Neutrophil (primary cell): ENCODE results near the gene SURF1.
A peak's percentile ranks its signal among the peaks of the same experiment; 100 is the strongest.

Experiments
- H3K27ac ChIP-seq: fragments of 200-600 bp; sonication (generic); 2 replicates; pipeline ENCODE4 v1.5.1; 2016; ENCODE audit warnings: mild to moderate bottlenecking, moderate library complexity
- H3K27me3 ChIP-seq: fragments of 200-600 bp; sonication (generic); 2 replicates; pipeline ENCODE4 v1.6.0; 2016; ENCODE audit warnings: mild to moderate bottlenecking
- H3K36me3 ChIP-seq: fragments of 200-600 bp; sonication (generic); 2 replicates; pipeline ENCODE4 v1.5.1; 2017
- H3K4me1 ChIP-seq, 2 experiments: fragments of 200-600 bp in 1 of 2; sonication (generic) in 1 of 2; 1 replicate in 1 of 2; 2 replicates in 1 of 2; pipeline versions ENCODE4 v1.5.1 to v1.6.1; 2013 to 2016; ENCODE audit warnings: low read depth in 1 of 2, low read length in 1 of 2, mild to moderate bottlenecking in 1 of 2, moderate library complexity in 1 of 2; ENCODE audit not compliant: control insufficient read depth in 1 of 2, insufficient read depth in 1 of 2
- H3K4me3 ChIP-seq, 2 experiments: fragments of 200-600 bp in 1 of 2; sonication (generic) in 1 of 2; 1 replicate in 1 of 2; 2 replicates in 1 of 2; pipeline ENCODE4 v1.5.1; 2013 to 2016; ENCODE audit warnings: low read depth in 1 of 2, low read length in 1 of 2, mild to moderate bottlenecking in 1 of 2, moderate library complexity in 1 of 2
- H3K9me3 ChIP-seq: fragments of 200-600 bp; sonication (generic); 2 replicates; pipeline ENCODE4 v1.5.1; 2016
- TF ChIP-seq, protein P1 (sequence below): fragments of 200-600 bp; sonication (generic); IDR thresholded peaks from 2 replicates; pipeline ENCODE4 v1.5.1; 2016; ENCODE audit warnings: antibody characterized with exemption

The SURF1 gene, protein sequence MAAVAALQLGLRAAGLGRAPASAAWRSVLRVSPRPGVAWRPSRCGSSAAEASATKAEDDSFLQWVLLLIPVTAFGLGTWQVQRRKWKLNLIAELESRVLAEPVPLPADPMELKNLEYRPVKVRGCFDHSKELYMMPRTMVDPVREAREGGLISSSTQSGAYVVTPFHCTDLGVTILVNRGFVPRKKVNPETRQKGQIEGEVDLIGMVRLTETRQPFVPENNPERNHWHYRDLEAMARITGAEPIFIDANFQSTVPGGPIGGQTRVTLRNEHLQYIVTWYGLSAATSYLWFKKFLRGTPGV

DNA sequence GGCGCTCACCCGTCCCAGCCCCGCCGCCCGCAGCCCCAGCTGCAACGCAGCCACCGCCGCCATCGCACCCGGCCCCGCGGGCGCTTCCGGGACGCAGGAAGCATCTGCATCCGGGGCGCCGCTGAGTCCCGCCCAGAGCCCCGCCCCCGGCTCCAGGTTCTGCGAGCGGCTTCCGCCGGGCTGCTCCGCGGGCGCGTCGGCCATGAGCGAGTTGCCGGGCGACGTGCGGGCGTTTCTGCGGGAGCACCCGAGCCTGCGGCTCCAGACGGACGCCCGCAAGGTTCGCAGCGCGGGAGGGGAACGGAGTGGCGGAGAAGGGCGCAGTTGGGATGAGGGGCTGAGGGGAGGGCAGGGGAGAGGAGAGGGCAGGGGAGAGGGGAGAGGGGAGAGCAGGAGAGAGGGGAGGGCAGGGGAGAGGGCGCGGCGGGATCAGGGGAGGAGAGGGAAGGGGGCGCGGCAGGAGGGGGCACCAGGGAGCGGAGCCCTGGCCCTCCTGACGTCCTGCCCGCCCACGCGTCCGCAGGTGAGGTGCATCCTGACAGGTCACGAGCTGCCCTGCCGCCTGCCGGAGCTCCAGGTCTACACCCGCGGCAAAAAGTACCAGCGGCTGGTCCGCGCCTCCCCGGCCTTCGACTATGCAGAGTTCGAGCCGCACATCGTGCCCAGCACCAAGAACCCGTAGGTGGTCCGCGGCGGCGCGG is at the start of gene SURF1, which contains the start of gene SURF2:
SURF1 (minus strand) TSS at position 97 of the 701 bp plus-strand sequence; CDS start at position 63, 34 bp downstream.
SURF2 (plus strand) TSS at position 160 of the 701 bp plus-strand sequence; CDS start at position 203, 43 bp downstream.
- Histone ChIP-seq H3K27ac (peak within 1 kb of the TSS; percentile 84), H3K4me1 (peaks cover 24 to 30% of the 10 kb centered on the region in 2 experiments), H3K36me3 (peaks cover 47% of the 10 kb centered on the region), H3K4me3 (peak within 1 kb of the TSS; percentile 79 to 82), H3K27me3 (no peaks in the 10 kb centered on the region), H3K9me3 (no peaks in the 10 kb centered on the region)
- TF ChIP-seq, protein P1, sequence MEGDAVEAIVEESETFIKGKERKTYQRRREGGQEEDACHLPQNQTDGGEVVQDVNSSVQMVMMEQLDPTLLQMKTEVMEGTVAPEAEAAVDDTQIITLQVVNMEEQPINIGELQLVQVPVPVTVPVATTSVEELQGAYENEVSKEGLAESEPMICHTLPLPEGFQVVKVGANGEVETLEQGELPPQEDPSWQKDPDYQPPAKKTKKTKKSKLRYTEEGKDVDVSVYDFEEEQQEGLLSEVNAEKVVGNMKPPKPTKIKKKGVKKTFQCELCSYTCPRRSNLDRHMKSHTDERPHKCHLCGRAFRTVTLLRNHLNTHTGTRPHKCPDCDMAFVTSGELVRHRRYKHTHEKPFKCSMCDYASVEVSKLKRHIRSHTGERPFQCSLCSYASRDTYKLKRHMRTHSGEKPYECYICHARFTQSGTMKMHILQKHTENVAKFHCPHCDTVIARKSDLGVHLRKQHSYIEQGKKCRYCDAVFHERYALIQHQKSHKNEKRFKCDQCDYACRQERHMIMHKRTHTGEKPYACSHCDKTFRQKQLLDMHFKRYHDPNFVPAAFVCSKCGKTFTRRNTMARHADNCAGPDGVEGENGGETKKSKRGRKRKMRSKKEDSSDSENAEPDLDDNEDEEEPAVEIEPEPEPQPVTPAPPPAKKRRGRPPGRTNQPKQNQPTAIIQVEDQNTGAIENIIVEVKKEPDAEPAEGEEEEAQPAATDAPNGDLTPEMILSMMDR: no peak

DNA sequence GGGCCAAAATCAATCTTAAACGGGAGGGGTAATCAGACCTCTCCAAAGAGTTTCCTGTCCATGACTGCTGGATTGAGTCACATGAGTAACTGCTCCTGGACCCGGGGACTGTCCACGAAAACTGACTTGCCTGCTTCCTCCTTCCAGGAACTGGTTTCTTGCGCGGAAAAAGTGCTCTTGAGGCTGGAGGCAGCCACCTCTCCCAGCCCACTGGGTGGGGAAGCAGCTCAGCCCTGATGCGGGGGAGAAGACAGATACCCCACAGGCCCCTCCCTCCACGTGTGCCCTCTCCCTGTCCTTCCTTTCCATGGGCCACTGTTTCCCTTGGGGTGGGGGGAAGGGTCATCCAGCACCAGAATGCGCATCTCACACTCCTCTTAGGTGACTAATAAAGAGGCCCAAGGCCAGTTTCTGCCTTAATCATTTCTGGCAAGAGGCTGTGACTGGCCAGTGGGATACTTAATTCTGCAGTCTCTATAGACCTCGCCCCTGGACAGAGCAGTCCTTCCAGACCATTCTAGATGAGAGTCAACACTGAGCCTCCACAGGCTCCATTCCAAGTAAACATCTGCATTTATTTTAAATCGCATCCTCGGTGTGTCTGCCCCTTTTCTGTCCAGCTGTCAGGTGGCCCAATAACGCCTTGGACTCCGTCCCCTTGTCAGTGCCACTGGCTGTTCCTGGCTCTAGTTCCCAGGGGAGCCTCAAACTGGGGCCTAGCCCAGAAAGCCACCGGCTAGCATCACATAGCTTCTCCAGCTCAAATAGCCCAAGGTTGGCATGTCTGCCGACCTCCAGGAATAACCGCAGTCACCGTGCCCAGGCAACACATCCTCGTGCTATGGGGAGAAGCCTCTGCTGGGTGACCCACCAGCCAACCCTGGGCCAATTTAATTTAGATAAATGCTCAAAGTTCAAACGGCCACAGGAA is 49.5 kb upstream of the SURF1 start:
- Histone ChIP-seq H3K4me1 (no peaks in the 10 kb centered on the region), H3K27me3 (no peaks in the 10 kb centered on the region), H3K27ac (no peak overlapping the region), H3K4me3 (no peak overlapping the region), H3K36me3 (peaks cover 44% of the 10 kb centered on the region), H3K9me3 (no peaks in the 10 kb centered on the region)
- TF ChIP-seq, protein P1: no peak

DNA sequence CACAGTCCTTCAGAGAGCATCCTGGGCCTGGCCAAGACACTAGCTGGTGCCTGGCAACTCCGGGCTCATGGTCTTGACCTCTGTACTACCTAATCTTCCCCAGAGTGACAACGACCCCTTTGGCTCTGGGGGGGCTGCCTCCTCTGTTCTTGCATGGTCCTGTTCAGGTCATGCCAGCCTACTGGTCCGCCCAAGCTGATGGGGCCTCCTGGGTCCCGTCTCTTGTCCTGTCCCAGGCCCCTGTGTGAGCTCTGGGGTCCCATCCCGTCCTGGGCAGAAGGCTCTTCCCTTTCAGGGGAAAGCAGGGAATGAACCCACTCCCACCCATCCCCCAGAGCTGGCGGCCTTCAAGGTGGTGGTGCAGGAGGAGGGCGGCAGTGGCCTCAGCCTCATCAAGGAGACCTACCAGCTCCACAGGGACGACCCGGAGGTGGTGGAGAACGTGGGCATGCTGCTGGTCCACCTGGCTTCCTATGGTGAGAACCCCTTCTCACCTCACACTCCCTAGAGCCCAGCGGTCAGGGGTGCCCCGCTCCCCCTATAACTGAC is 48.2 kb upstream of the SURF1 start:
- H3K4me1 ChIP-seq: no peaks in the 10 kb centered on the region
- H3K36me3 ChIP-seq: peaks cover 32% of the 10 kb centered on the region
- H3K27me3 ChIP-seq: no peaks in the 10 kb centered on the region
- no peaks in the 10 kb centered on the region for H3K9me3 ChIP-seq
- H3K27ac ChIP-seq: no peak overlapping the region
- TF ChIP-seq, protein P1: no peak
- H3K4me3 ChIP-seq: no peak overlapping the region

DNA sequence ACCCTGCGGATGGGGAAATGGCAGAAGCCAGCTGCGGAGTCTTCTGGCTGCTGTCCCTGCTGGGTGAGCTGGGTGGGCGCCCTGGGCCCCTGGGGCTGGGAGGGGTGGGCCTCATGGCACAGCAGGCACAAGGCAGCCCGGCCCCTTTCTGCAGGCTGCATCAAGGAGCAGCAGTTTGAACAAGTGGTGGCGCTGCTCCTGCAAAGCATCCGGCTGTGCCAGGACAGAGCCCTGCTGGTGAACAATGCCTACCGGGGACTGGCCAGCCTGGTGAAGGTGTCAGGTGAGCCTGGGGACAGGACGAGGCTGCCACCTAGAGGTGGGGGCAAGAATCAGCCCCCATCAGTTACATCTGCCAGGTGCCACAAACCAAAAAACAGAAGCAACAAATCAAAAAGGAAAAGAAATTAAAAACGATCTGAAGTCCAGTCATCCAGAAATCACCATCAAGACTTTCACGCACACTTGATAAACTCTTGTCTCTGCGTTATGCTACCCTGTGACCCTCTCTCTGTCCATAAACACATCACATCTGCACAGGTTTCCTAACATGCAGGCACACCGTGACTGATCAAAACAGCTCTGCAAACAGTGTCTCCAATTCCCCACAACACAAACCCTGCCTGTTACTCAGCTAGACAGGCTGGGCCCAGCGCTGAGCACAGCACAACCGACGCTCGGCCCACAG is 47.6 kb upstream of the SURF1 start:
- H3K27ac ChIP-seq: no peak overlapping the region
- TF ChIP-seq, protein P1: peak; percentile 71
- no peaks in the 10 kb centered on the region for H3K9me3 ChIP-seq
- no peaks in the 10 kb centered on the region for H3K4me1 ChIP-seq
- peaks cover 26% of the 10 kb centered on the region for H3K36me3 ChIP-seq
- no peak overlapping the region for H3K4me3 ChIP-seq
- no peaks in the 10 kb centered on the region for H3K27me3 ChIP-seq
